AG09309 (cell line): ENCODE data around the gene STAC2.

Experiments
- DNase-seq: peaks from one replicate; pipeline ENCODE4 v3.0.0-alpha.2; 2010; ENCODE audit warnings: low read depth
- H3K4me3 ChIP-seq: 2 replicates; pipeline ENCODE4 v1.5.1; 2011; ENCODE audit warnings: mild to moderate bottlenecking, low read depth, low read length, moderate library complexity; ENCODE audit not compliant: control insufficient read depth
- TF ChIP-seq, protein P1 (sequence below): IDR thresholded peaks from 2 replicates; pipeline ENCODE4 v1.5.1; 2011; ENCODE audit warnings: mild to moderate bottlenecking, low read depth, low read length, inconsistent platforms; ENCODE audit not compliant: insufficient read depth, control insufficient read depth; ENCODE audit errors: missing control alignments

The STAC2 gene, protein sequence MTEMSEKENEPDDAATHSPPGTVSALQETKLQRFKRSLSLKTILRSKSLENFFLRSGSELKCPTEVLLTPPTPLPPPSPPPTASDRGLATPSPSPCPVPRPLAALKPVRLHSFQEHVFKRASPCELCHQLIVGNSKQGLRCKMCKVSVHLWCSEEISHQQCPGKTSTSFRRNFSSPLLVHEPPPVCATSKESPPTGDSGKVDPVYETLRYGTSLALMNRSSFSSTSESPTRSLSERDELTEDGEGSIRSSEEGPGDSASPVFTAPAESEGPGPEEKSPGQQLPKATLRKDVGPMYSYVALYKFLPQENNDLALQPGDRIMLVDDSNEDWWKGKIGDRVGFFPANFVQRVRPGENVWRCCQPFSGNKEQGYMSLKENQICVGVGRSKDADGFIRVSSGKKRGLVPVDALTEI

DNA sequence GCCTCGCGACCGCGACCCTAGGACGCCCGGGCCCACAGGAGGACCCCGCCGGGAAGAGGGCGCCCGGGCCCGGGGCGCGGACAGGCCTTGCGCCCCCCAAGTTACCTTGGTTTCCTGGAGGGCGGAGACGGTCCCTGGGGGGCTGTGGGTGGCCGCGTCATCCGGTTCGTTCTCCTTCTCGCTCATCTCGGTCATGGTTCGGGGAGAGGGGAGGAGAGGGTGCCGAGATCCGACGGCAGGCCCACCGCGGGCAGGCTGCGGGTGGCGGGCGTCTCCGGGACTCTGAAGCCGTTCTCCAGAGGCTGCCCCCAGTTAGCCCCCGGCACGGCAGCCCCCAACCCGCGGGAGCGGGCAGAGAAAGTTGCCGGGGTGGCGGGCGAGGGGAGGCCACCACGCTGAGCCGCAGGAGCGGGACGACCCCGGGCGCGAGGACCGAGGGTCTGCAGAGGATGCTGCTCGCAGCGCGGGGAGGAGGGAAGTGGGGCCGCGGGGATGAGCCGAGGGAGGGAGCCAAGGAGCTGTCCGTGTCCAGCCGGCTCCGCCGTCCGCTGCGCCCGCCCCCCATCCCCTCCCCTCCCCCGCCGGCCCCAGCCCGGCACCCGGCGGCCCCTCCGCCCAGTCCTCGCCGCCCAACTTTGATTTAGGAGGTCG is at the start of gene STAC2:
Gene STAC2 (minus strand): TSS at position 638 of the 651 bp plus-strand sequence. CDS start 443 bp downstream, at position 195.
- peak within 1 kb of the TSS; percentile 44 for H3K4me3 ChIP-seq
- no peak for DNase-seq
- TF ChIP-seq, protein P1, sequence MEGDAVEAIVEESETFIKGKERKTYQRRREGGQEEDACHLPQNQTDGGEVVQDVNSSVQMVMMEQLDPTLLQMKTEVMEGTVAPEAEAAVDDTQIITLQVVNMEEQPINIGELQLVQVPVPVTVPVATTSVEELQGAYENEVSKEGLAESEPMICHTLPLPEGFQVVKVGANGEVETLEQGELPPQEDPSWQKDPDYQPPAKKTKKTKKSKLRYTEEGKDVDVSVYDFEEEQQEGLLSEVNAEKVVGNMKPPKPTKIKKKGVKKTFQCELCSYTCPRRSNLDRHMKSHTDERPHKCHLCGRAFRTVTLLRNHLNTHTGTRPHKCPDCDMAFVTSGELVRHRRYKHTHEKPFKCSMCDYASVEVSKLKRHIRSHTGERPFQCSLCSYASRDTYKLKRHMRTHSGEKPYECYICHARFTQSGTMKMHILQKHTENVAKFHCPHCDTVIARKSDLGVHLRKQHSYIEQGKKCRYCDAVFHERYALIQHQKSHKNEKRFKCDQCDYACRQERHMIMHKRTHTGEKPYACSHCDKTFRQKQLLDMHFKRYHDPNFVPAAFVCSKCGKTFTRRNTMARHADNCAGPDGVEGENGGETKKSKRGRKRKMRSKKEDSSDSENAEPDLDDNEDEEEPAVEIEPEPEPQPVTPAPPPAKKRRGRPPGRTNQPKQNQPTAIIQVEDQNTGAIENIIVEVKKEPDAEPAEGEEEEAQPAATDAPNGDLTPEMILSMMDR = no peak

- TF ChIP-seq, protein P1 = no peak
- H3K4me3 ChIP-seq = no peak overlapping the region
- peak; percentile 50 for DNase-seq
Observed at GRCh38 chr17:39271546-39271945, 45.8 kb upstream of the STAC2 start.

- peak; percentile 87 for DNase-seq
Observed at GRCh38 chr17:39270923-39271322, 45.2 kb upstream of the STAC2 start.

DNA sequence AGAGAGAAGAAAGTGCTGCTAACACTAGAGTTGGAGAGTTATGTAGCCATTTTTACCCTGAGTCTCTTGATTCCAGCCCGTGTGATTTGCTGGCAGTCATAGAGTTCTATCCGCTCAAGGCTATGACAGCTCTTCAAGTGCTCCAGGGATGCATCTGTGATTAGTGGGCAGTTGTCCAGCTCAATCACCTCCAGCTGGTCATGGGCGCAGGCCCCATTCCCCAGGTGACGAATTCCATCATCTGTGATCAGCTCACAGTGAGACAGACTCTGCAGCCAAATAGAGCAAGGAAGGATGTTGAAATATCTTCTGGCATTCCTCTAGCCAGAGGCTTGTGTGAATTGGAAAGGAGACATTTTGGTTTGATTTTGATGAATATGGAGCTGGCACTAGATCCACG is 38.4 kb upstream of the STAC2 start:
- H3K4me3 ChIP-seq = no peak overlapping the region
- TF ChIP-seq, protein P1 = no peak
- DNase-seq = no peak

More at GRCh38 chr17:39270923-39271322, 45.2 kb upstream of the STAC2 start:
- no peak overlapping the region for H3K4me3 ChIP-seq
- TF ChIP-seq, protein P1 = peak; percentile 73

- no peak overlapping the region for H3K4me3 ChIP-seq
- TF ChIP-seq, protein P1 = peak; percentile 20
- DNase-seq = no peak
Observed at GRCh38 chr17:39261286-39261685, 35.5 kb upstream of the STAC2 start.

- no peak overlapping the region for H3K4me3 ChIP-seq
- TF ChIP-seq, protein P1 = no peak
- no peak for DNase-seq
Observed at GRCh38 chr17:39252788-39253460, 27.2 kb upstream of the STAC2 start.
